OCI-LY3 (cell line): ENCODE data around the gene PCNX2.

Experiments
- CTCF ChIP-seq: fragments of 200-600, 300-600 bp; sonication (generic); IDR thresholded peaks from 2 replicates; pipeline ENCODE4 v1.5.1; 2014; ENCODE audit warnings: antibody characterized with exemption, low read length, low read depth
- EZH2phosphoT487 ChIP-seq: fragments of 200-600 bp; shearing (Covaris generic); IDR thresholded peaks from 2 replicates; pipeline ENCODE4 v1.6.1; 2018; ENCODE audit warnings: antibody characterized with exemption, mixed run types, low read depth

- TF ChIP-seq CTCF: no peak
- TF ChIP-seq EZH2phosphoT487: no peak
Measured at GRCh38 chr1:233209481-233209880, 86.0 kb downstream of the PCNX2 start.
